K562 (cell line): ENCODE measurements around the gene ABCB10. TPM values are rescaled to one million over a fixed set of nuclear protein-coding genes. Genes with fewer than 3 reads are reported as not detected.

Experiments used
- ATAC-seq: fragments of 200-7000 bp; cut with Tn5 transposase; 3 replicates; pipeline ENCODE4 v1.9.1; 2020; ENCODE audit warnings: moderate library complexity
- BruUV-seq: library from RNA; stranded (reverse); fragments of 400-500 nt; replicated peaks from 2 replicates; lab custom pipeline; 2021; lab: Mats Ljungman, UMichigan
- CTCF ChIA-PET: fragments of 300-600 bp; formaldehyde crosslinking; extraction: SDS; loops from one replicate; lab custom pipeline; 2021; ENCODE audit warnings: low intra/inter-chr PET ratio; lab: Yijun Ruan, JAX
- POLR2A ChIA-PET: fragments of 300-600, 350-650 bp; sonication (Branson Sonifier 250); formaldehyde crosslinking; extraction: SDS; loops from one replicate; lab custom pipeline; 2021; ENCODE audit warnings: antibody characterized with exemption, inconsistent platforms; lab: Yijun Ruan, JAX
- DNase-seq, 4 experiments: peaks; one replicate each; pipeline versions ENCODE4 v3.0.0 to v3.0.0-alpha.2; 2011 to 2018; ENCODE audit warnings: low spot score in 3 of 4, mixed read lengths in 3 of 4; ENCODE audit errors: extremely low read depth in 1 of 4
- FAIRE-seq: peaks from 2 replicates; lab custom pipeline; 2011; peaks lifted over from hg19 to GRCh38; lab: Jason Lieb, UNC
- H2AFZ ChIP-seq: 2 replicates; pipeline ENCODE4 v1.6.0; 2011; ENCODE audit warnings: low read depth, low read length, control low read depth, inconsistent platforms
- H3K27ac ChIP-seq: fragments of 200-600 bp; 3 replicates; pipeline ENCODE4 v1.8.0; 2011; ENCODE audit warnings: low read depth, mild to moderate bottlenecking, control low read depth, inconsistent platforms, low read length, moderate library complexity, mixed read lengths; ENCODE audit errors: extremely low read depth
- H3K27me3 ChIP-seq, 2 experiments: fragments of 300-600 bp in 1 of 2; 2 replicates in 1 of 2; 3 replicates in 1 of 2; pipeline versions ENCODE4 v1.6.0 to v1.8.0; 2011; ENCODE audit warnings: inconsistent platforms in 2 of 2, low read length in 2 of 2, mild to moderate bottlenecking in 1 of 2, mixed read lengths in 1 of 2, moderate library complexity in 1 of 2; ENCODE audit not compliant: control insufficient read depth in 2 of 2, insufficient read depth in 2 of 2
- H3K36me3 ChIP-seq: fragments of 300-600 bp; 3 replicates; pipeline ENCODE4 v1.8.0; 2011; ENCODE audit warnings: mild to moderate bottlenecking, low read length, inconsistent platforms; ENCODE audit not compliant: control insufficient read depth, insufficient read depth
- H3K4me1 ChIP-seq, 2 experiments: fragments of 200-600 bp in 1 of 2; replicated peaks in 1 of 2; 2 replicates in 1 of 2; 3 replicates in 1 of 2; pipeline versions ENCODE4 v1.5.1 to v1.8.0; 2011; ENCODE audit warnings: inconsistent platforms in 2 of 2, low read length in 2 of 2, mild to moderate bottlenecking in 1 of 2, mixed read lengths in 1 of 2, moderate library complexity in 1 of 2; ENCODE audit not compliant: control insufficient read depth in 2 of 2, insufficient read depth in 2 of 2
- H3K4me2 ChIP-seq: 2 replicates; pipeline ENCODE4 v1.6.1; 2011; ENCODE audit warnings: low read length, control low read depth, inconsistent platforms, mixed read lengths; ENCODE audit not compliant: insufficient read depth
- H3K4me3 ChIP-seq: fragments of 200-600 bp; sonication (generic), shearing (Covaris generic); 2 replicates; pipeline ENCODE4 v1.5.1; 2016; ENCODE audit warnings: control low read depth, inconsistent platforms
- H3K79me2 ChIP-seq: fragments of 200-600 bp; 3 replicates; pipeline ENCODE4 v1.8.0; 2011; ENCODE audit warnings: low read length, inconsistent platforms; ENCODE audit not compliant: control insufficient read depth, insufficient read depth
- H3K9ac ChIP-seq, 2 experiments: 2 replicates each; pipeline versions ENCODE4 v1.6.0 to v1.6.1; 2011; ENCODE audit warnings: low read depth in 2 of 2, low read length in 2 of 2, control low read depth in 1 of 2, inconsistent platforms in 1 of 2, mild to moderate bottlenecking in 1 of 2, mixed read lengths in 1 of 2; ENCODE audit not compliant: insufficient read depth in 1 of 2
- H3K9me1 ChIP-seq: one replicate; pipeline ENCODE4 v1.6.0; 2011; ENCODE audit warnings: inconsistent platforms, mild to moderate bottlenecking, low read length, moderate library complexity; ENCODE audit not compliant: control insufficient read depth, insufficient read depth
- H3K9me3 ChIP-seq: replicated peaks from 2 replicates; pipeline ENCODE4 v1.5.1; 2011; ENCODE audit warnings: low read depth, low read length, inconsistent platforms; ENCODE audit not compliant: control insufficient read depth, insufficient read depth
- H4K20me1 ChIP-seq: replicated peaks from 2 replicates; pipeline ENCODE4 v1.6.1; 2011; ENCODE audit warnings: low read length, inconsistent platforms, mixed read lengths; ENCODE audit not compliant: control insufficient read depth, insufficient read depth
- BDP1 ChIP-seq: IDR thresholded peaks from 3 replicates; pipeline ENCODE4 v1.6.1; 2011; ENCODE audit not compliant: insufficient read length, insufficient read depth
- ELF2 ChIP-seq: fragments of 250-450 bp; sonication (Bioruptor Pico); IDR thresholded peaks from 2 replicates; pipeline ENCODE4 v1.5.0; 2021; ENCODE audit warnings: mild to moderate bottlenecking
- ETV6 ChIP-seq, 3 experiments: fragments of 150-350 bp in 1 of 3; sonication (generic) in 1 of 3; formaldehyde crosslinking in 1 of 3; IDR thresholded peaks; 2 replicates each; pipeline versions ENCODE4 v1.6.1 to v1.8.0; 2014 to 2022; ENCODE audit warnings: borderline replicate concordance in 2 of 3, low read depth in 2 of 3, antibody characterized with exemption in 1 of 3, low read length in 1 of 3, mild to moderate bottlenecking in 1 of 3, missing genetic modification reagents in 1 of 3
- HMGN3 ChIP-seq: IDR thresholded peaks from 2 replicates; pipeline ENCODE4 v1.6.1; 2011; ENCODE audit warnings: borderline replicate concordance, low read depth, mild to moderate bottlenecking, mixed read lengths, low read length; ENCODE audit not compliant: insufficient read length; ENCODE audit errors: extremely low read depth
- PCBP1 ChIP-seq: fragments of 200-400 bp; formaldehyde crosslinking; IDR thresholded peaks from 2 replicates; pipeline ENCODE4 v1.6.1; 2018; ENCODE audit warnings: mild to moderate bottlenecking, low read depth, low read length; ENCODE audit not compliant: poor library complexity, severe bottlenecking
- PRMT5 ChIP-seq: sonication (generic); formaldehyde crosslinking; IDR thresholded peaks from 2 replicates; pipeline ENCODE4 v1.5.0; 2020; ENCODE audit warnings: missing genetic modification reagents
- RBM39 ChIP-seq: fragments of 200-400 bp; formaldehyde crosslinking; optimal IDR thresholded peaks from 2 replicates; pipeline ENCODE3; 2018; ENCODE audit warnings: low read depth, low read length
- SMARCB1 ChIP-seq: IDR thresholded peaks from 2 replicates; pipeline ENCODE4 v1.6.1; 2011; ENCODE audit warnings: improper control_type of control experiment, low read depth; ENCODE audit not compliant: insufficient read length
- SRSF9 ChIP-seq: fragments of 200-400 bp; formaldehyde crosslinking; IDR thresholded peaks from 2 replicates; pipeline ENCODE4 v1.6.1; 2017; ENCODE audit warnings: low read depth, low read length, borderline replicate concordance
- ZNF121 ChIP-seq: sonication (generic); formaldehyde crosslinking; conservative IDR thresholded peaks from 2 replicates; pipeline ENCODE4 v1.8.0; 2022; ENCODE audit warnings: missing genetic modification reagents
- ZNF57 ChIP-seq: fragments of 450-650 bp; formaldehyde crosslinking; IDR thresholded peaks from 2 replicates; pipeline ENCODE4 v1.4.0; 2020; ENCODE audit warnings: mild to moderate bottlenecking, moderate library complexity
- WGBS: fragments of 100-300 bp; shearing (Covaris generic); methylation state at CpG from one replicate; pipeline ENCODE4 v1.1.6; 2016; ENCODE audit warnings: low coverage, mixed read lengths; ENCODE audit not compliant: insufficient coverage; ENCODE audit errors: missing lambda C conversion rate; 5-methylcytosine and 5-hydroxymethylcytosine counted together
- in situ Hi-C: fragments of 300-500 bp; cut with MboI; formaldehyde crosslinking; loops from 4 replicates; pipeline ENCODE4 v1.15.0; 2018; ENCODE audit warnings: inconsistent platforms, mixed read lengths
- intact Hi-C: fragments of 100-400 bp; cut with micrococcal nuclease; formaldehyde crosslinking; loops from 2 replicates; pipeline ENCODE4 v1.14.2; 2022
- polyA plus RNA-seq, 8 experiments: library from polyadenylated mRNA; depleted of rRNA in 4 of 8; stranded (reverse) in 5 of 8; unstranded in 3 of 8; fragments of >200 nt; fragmentation: Nextera tagmentation in 2 of 8; fragmentation: Illumina TruSeq in 1 of 8; extraction: Ambion mirVana in 2 of 8; extraction: Trizol in 1 of 8; gene quantifications; 2 replicates each; pipeline versions ENCODE4 v1.2.1 to v1.2.3, GENCODE V29; 2011 to 2014; ENCODE audit warnings: inconsistent platforms in 1 of 8, missing spikeins in 1 of 8
- total RNA-seq, 7 experiments: library from RNA; depleted of rRNA in 6 of 7; stranded (reverse); fragments of >200 nt in 6 of 7; fragmentation: Illumina TruSeq in 2 of 7; extraction: Trizol in 2 of 7; gene quantifications; 2 replicates each; pipeline versions ENCODE4 v1.2.1 to v1.2.3, GENCODE V29; 2011 to 2021; ENCODE audit warnings: low replicate concordance in 1 of 7
- TF ChIP-seq, protein P1 (sequence below): fragments of 450-650 bp; formaldehyde crosslinking; IDR thresholded peaks from 2 replicates; pipeline ENCODE4 v1.4.0; 2020; ENCODE audit warnings: mild to moderate bottlenecking, moderate library complexity
- TF ChIP-seq, protein P2 (sequence below): sonication (generic); formaldehyde crosslinking; IDR thresholded peaks from 2 replicates; pipeline ENCODE4 v1.8.1; 2023; ENCODE audit warnings: missing genetic modification reagents, mild to moderate bottlenecking, borderline replicate concordance

ABCB10 gene
- total and polyA plus RNA-seq, 9 of the 15 experiments (the other 6 are each of a cell fraction or from before 2014, with no cell fraction given): 12.4 to 54.8 (median 36.4) TPM

DNA sequence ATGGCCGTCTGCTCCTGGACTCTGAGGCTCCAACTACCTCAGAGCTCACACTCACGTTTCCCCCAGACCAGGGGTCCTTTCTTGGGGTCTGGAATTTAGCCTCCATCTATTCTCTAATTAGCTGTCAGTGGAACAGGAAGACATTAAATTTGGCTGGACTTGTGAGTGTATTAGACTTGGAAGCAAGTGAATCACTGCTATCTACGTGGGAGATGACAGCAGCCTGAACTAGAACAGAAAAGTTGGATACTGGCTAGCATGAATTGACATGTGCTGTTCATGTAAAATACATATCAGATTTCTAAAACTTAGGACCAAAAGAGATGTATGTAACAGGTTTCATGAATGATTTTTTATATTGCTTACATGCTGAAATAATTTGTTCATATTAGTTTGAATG lies 39.4 kb upstream of the ABCB10 start:
- WGBS: 69% methylated on average over 3 of the region's 3 CpGs
- Histone ChIP-seq H3K27me3 (no peaks in the 10 kb centered on the region), H3K4me1 (peaks cover 0 to 4% of the 10 kb centered on the region in 2 experiments; a peak in 1 of 5 replicates), H3K9me1 (no peaks in the 10 kb centered on the region), H3K36me3 (peaks cover 64% of the 10 kb centered on the region), H3K9me3 (no peaks in the 10 kb centered on the region), H3K79me2 (peaks cover 13% of the 10 kb centered on the region; the same call in 1 of the 3 replicates), H3K9ac (no peak overlapping the region), H4K20me1 (no peaks in the 10 kb centered on the region; the same call in 1 of the 2 replicates), H2AFZ (no peak overlapping the region), H3K4me3 (no peak overlapping the region), H3K27ac (no peak overlapping the region), H3K4me2 (no peak overlapping the region)
- no TSS peak for BruUV-seq
- no peak for ATAC-seq
- ChIA-PET CTCF (no interaction called here), POLR2A (interaction anchor here (1.1 to 2.6 kb wide), 2 partner anchors 10 to 19 kb away, joined by 4 to 7 read pairs; no protein-coding TSS in a partner anchor)
- no peak for FAIRE-seq
- in situ Hi-C loops: no loop called here
- no peak for DNase-seq
- no peak for TF ChIP-seq ELF2 (CRISPR knock-in tag)
- no peak for TF ChIP-seq SMARCB1
- no peak for TF ChIP-seq ETV6 (IDR thresholded peaks at IDR 0.05; ENCODE audit: borderline replicate concordance in 1 of 2, low read depth in 2 of 2, low read length in 1 of 2)
- TF ChIP-seq ETV6 (CRISPR knock-in tag; IDR thresholded peaks at IDR 0.05; ENCODE audit: borderline replicate concordance): no peak
- no peak for TF ChIP-seq PRMT5 (CRISPR knock-in tag)
- TF ChIP-seq, protein P1, sequence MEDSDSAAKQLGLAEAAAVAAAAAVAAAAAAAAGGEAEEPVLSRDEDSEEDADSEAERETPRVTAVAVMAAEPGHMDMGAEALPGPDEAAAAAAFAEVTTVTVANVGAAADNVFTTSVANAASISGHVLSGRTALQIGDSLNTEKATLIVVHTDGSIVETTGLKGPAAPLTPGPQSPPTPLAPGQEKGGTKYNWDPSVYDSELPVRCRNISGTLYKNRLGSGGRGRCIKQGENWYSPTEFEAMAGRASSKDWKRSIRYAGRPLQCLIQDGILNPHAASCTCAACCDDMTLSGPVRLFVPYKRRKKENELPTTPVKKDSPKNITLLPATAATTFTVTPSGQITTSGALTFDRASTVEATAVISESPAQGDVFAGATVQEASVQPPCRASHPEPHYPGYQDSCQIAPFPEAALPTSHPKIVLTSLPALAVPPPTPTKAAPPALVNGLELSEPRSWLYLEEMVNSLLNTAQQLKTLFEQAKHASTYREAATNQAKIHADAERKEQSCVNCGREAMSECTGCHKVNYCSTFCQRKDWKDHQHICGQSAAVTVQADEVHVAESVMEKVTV: no peak
- no peak for TF ChIP-seq RBM39
- no peak for TF ChIP-seq PCBP1
- TF ChIP-seq BDP1: no peak
- TF ChIP-seq ZNF121 (CRISPR knock-in tag): no peak
- no peak for TF ChIP-seq ZNF57 (CRISPR knock-in tag)
- TF ChIP-seq HMGN3: no peak
- no peak for TF ChIP-seq SRSF9
- TF ChIP-seq, protein P2, sequence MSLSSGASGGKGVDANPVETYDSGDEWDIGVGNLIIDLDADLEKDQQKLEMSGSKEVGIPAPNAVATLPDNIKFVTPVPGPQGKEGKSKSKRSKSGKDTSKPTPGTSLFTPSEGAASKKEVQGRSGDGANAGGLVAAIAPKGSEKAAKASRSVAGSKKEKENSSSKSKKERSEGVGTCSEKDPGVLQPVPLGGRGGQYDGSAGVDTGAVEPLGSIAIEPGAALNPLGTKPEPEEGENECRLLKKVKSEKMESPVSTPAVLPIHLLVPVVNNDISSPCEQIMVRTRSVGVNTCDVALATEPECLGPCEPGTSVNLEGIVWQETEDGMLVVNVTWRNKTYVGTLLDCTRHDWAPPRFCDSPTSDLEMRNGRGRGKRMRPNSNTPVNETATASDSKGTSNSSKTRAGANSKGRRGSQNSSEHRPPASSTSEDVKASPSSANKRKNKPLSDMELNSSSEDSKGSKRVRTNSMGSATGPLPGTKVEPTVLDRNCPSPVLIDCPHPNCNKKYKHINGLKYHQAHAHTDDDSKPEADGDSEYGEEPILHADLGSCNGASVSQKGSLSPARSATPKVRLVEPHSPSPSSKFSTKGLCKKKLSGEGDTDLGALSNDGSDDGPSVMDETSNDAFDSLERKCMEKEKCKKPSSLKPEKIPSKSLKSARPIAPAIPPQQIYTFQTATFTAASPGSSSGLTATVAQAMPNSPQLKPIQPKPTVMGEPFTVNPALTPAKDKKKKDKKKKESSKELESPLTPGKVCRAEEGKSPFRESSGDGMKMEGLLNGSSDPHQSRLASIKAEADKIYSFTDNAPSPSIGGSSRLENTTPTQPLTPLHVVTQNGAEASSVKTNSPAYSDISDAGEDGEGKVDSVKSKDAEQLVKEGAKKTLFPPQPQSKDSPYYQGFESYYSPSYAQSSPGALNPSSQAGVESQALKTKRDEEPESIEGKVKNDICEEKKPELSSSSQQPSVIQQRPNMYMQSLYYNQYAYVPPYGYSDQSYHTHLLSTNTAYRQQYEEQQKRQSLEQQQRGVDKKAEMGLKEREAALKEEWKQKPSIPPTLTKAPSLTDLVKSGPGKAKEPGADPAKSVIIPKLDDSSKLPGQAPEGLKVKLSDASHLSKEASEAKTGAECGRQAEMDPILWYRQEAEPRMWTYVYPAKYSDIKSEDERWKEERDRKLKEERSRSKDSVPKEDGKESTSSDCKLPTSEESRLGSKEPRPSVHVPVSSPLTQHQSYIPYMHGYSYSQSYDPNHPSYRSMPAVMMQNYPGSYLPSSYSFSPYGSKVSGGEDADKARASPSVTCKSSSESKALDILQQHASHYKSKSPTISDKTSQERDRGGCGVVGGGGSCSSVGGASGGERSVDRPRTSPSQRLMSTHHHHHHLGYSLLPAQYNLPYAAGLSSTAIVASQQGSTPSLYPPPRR (CRISPR knock-in tag): no peak
- intact Hi-C loops: no loop called here
